Measurements from ENCODE around the gene VPS37C. TPM values are rescaled to one million over a fixed set of nuclear protein-coding genes. Genes with fewer than 3 reads are reported as not detected.

Gene VPS37C
- total and polyA plus RNA-seq, 2 of the 13 experiments (the other 11 are each of a cell fraction or from before 2014, with no cell fraction given), result 7.5 to 8.8 TPM

DNA sequence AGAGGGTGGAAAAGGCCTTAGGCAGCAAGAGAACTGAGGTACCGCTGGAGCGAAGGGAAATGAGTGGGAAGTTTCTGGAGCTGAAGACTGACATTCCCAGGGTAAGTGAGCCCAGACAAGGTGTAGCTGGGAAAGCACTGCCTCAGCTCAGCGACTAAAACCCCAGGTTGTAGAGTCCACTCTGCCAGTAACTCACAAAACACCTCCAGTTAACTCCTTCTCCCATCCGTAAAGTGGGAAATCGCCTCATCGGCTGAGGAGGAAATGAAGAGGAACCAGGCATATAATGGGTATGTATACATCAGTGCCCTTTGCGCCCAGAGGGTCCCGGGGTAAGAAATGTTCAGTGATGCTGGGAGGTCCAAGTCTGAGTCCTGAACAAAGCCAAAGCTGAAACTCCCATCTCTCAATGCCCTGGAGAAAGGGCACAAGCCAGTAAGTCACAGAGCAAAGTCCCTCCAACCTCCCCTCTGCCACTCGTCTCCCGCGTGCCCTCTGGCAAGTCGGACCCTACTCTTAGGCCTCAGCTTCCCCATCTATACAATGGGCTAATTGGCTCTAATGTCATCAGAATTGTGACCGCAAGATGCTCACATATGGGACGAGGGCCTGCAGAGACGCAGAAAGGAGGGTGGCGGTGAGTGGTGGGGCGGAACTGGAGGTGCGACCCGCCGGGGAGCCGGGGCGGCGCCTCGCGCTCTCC is 588 bp downstream of the VPS37C start (continued):
- TF ChIP-seq RXRA (CRISPR knock-in tag; IDR thresholded peaks at IDR 0.05) (no peak; the same call in 1 of the 2 replicates), CBX2 (IDR thresholded peaks at IDR 0.05; ENCODE audit: low read depth, low read length) (no peak), CBX2 (CRISPR knock-in tag; IDR thresholded peaks at IDR 0.05; ENCODE audit: low read depth) (no peak), KDM1A (CRISPR knock-in tag; IDR thresholded peaks at IDR 0.05) (peak; percentile 99), RAD21 (CRISPR knock-in tag; IDR thresholded peaks at IDR 0.05) (no peak), PTBP1 (IDR thresholded peaks at IDR 0.05; ENCODE audit: low read depth, low read length, poor library complexity, severe bottlenecking) (no peak), ZNF263 (CRISPR knock-in tag; IDR thresholded peaks at IDR 0.05) (no peak), ZNF800 (CRISPR knock-in tag; IDR thresholded peaks at IDR 0.05) (no peak), ZBTB20 (CRISPR knock-in tag; IDR thresholded peaks at IDR 0.05; ENCODE audit: borderline replicate concordance, low read depth) (peak; percentile 44; the same call in 1 of the 2 replicates), ZBTB1 (CRISPR knock-in tag; IDR thresholded peaks at IDR 0.05; ENCODE audit: borderline replicate concordance) (no peak), ZC3H13 (CRISPR knock-in tag; IDR thresholded peaks at IDR 0.05) (no peak), KDM5B (CRISPR knock-in tag; IDR thresholded peaks at IDR 0.05; ENCODE audit: borderline replicate concordance) (peak; percentile 42; the same call in 1 of the 2 replicates), ZMYM3 (CRISPR knock-in tag; IDR thresholded peaks at IDR 0.05) (peak; percentile 100), TOPORS (CRISPR knock-in tag; IDR thresholded peaks at IDR 0.05) (no peak), ZNF414 (CRISPR knock-in tag; IDR thresholded peaks at IDR 0.05) (no peak), KMT2B (CRISPR knock-in tag; IDR thresholded peaks at IDR 0.05) (peak; percentile 54), ZNF232 (CRISPR knock-in tag; IDR thresholded peaks at IDR 0.05; ENCODE audit: borderline replicate concordance) (no peak), SMAD9 (CRISPR knock-in tag; IDR thresholded peaks at IDR 0.05) (0 out of 2 replicates have a peak, but pooled peaks have one; percentile 69), MAF1 (CRISPR knock-in tag; IDR thresholded peaks at IDR 0.05; ENCODE audit: borderline replicate concordance) (no peak), CAMTA2 (CRISPR knock-in tag; IDR thresholded peaks at IDR 0.05; ENCODE audit: borderline replicate concordance) (no peak; the same call in 1 of the 2 replicates), BHLHE40 (IDR thresholded peaks at IDR 0.05; ENCODE audit: low read length) (no peak), KLF15 (CRISPR knock-in tag; IDR thresholded peaks at IDR 0.05; ENCODE audit: borderline replicate concordance) (no peak)
- TF ChIP-seq, protein P1, sequence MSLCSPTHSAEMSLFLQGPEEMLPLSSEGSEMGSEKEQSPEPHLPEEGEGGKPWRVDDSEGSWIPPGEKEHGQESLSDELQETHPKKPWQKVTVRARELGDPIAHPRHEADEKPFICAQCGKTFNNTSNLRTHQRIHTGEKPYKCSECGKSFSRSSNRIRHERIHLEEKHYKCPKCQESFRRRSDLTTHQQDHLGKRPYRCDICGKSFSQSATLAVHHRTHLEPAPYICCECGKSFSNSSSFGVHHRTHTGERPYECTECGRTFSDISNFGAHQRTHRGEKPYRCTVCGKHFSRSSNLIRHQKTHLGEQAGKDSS (CRISPR knock-in tag; IDR thresholded peaks at IDR 0.05; ENCODE audit: borderline replicate concordance, low read depth), result no peak
- TF ChIP-seq, protein P2, sequence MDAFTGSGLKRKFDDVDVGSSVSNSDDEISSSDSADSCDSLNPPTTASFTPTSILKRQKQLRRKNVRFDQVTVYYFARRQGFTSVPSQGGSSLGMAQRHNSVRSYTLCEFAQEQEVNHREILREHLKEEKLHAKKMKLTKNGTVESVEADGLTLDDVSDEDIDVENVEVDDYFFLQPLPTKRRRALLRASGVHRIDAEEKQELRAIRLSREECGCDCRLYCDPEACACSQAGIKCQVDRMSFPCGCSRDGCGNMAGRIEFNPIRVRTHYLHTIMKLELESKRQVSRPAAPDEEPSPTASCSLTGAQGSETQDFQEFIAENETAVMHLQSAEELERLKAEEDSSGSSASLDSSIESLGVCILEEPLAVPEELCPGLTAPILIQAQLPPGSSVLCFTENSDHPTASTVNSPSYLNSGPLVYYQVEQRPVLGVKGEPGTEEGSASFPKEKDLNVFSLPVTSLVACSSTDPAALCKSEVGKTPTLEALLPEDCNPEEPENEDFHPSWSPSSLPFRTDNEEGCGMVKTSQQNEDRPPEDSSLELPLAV (CRISPR knock-in tag; conservative IDR thresholded peaks at IDR 0.05; ENCODE audit: low read depth), result no peak
- TF ChIP-seq, protein P3, sequence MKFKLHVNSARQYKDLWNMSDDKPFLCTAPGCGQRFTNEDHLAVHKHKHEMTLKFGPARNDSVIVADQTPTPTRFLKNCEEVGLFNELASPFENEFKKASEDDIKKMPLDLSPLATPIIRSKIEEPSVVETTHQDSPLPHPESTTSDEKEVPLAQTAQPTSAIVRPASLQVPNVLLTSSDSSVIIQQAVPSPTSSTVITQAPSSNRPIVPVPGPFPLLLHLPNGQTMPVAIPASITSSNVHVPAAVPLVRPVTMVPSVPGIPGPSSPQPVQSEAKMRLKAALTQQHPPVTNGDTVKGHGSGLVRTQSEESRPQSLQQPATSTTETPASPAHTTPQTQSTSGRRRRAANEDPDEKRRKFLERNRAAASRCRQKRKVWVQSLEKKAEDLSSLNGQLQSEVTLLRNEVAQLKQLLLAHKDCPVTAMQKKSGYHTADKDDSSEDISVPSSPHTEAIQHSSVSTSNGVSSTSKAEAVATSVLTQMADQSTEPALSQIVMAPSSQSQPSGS (CRISPR knock-in tag; IDR thresholded peaks at IDR 0.05), result no peak

Data from HepG2 (cell line).